Kidney epithelial cell (primary cell): ENCODE measurements around the gene CDC42EP3. TPM values are rescaled to one million over a fixed set of nuclear protein-coding genes. Genes with fewer than 3 reads are reported as not detected.

ENCODE experiments used
- DNase-seq: peaks from one replicate; pipeline ENCODE4 v3.0.0-alpha.2; 2010; ENCODE audit warnings: low read depth
- H3K27me3 ChIP-seq: 2 replicates; pipeline ENCODE4 v1.6.0; 2011; ENCODE audit warnings: low read length; ENCODE audit not compliant: control insufficient read depth, insufficient read depth
- H3K36me3 ChIP-seq: 2 replicates; pipeline ENCODE4 v1.5.1; 2011; ENCODE audit warnings: low read length; ENCODE audit not compliant: control insufficient read depth, insufficient read depth
- H3K4me3 ChIP-seq: 2 replicates; pipeline ENCODE4 v1.5.1; 2011; ENCODE audit warnings: low read depth, mild to moderate bottlenecking, control low read depth, low read length
- CTCF ChIP-seq: IDR thresholded peaks from 2 replicates; pipeline ENCODE4 v1.5.1; 2011; ENCODE audit warnings: mild to moderate bottlenecking, moderate library complexity, low read length, control low read depth, inconsistent platforms; ENCODE audit not compliant: insufficient read depth, poor library complexity, severe bottlenecking
- total RNA-seq: library from RNA; depleted of rRNA; stranded (reverse); fragments of >200 nt; gene quantifications from 2 replicates; pipeline ENCODE4 v1.2.3, GENCODE V29; 2015

CDC42EP3 gene
- total RNA-seq, 1 donor from 2014 or later: 68.7 TPM

- no peak for DNase-seq
These were observed 68.7 kb downstream of the CDC42EP3 start for GRCh38 chr2:37602702-37603101.

GRCh38 chr2:37602040-37602439 is 69.4 kb downstream of the CDC42EP3 start:
- Histone ChIP-seq H3K27me3 (no peaks in the 10 kb centered on the region), H3K4me3 (no peak overlapping the region), H3K36me3 (no peaks in the 10 kb centered on the region)
- no peak for TF ChIP-seq CTCF
- DNase-seq: no peak

More at GRCh38 chr2:37602702-37603101, 68.7 kb downstream of the CDC42EP3 start:
- Histone ChIP-seq H3K27me3 (no peaks in the 10 kb centered on the region), H3K36me3 (no peaks in the 10 kb centered on the region), H3K4me3 (no peak overlapping the region)
- TF ChIP-seq CTCF: no peak

GRCh38 chr2:37601569-37601968 is 69.9 kb downstream of the CDC42EP3 start:
- Histone ChIP-seq H3K36me3 (no peaks in the 10 kb centered on the region), H3K27me3 (no peaks in the 10 kb centered on the region), H3K4me3 (no peak overlapping the region)
- TF ChIP-seq CTCF: no peak
- no peak for DNase-seq

GRCh38 chr2:37600735-37601134 is 70.7 kb downstream of the CDC42EP3 start:
- no peak for TF ChIP-seq CTCF
- DNase-seq: no peak
- no peak overlapping the region for H3K4me3 ChIP-seq
- H3K27me3 ChIP-seq: no peaks in the 10 kb centered on the region
- no peaks in the 10 kb centered on the region for H3K36me3 ChIP-seq

- Histone ChIP-seq H3K36me3 (no peaks in the 10 kb centered on the region), H3K4me3 (no peak overlapping the region), H3K27me3 (no peaks in the 10 kb centered on the region)
- DNase-seq: no peak
- TF ChIP-seq CTCF: no peak
These were observed 71.5 kb downstream of the CDC42EP3 start for GRCh38 chr2:37599688-37600525.

- Histone ChIP-seq H3K36me3 (no peaks in the 10 kb centered on the region), H3K4me3 (no peak overlapping the region), H3K27me3 (no peaks in the 10 kb centered on the region)
- DNase-seq: no peak
- TF ChIP-seq CTCF: no peak
These were observed 77.7 kb downstream of the CDC42EP3 start for GRCh38 chr2:37593694-37594093.
